Measurements from ENCODE around the gene ARMH3. TPM values are rescaled to one million over a fixed set of nuclear protein-coding genes. Genes with fewer than 3 reads are reported as not detected.

Gene ARMH3
- total RNA-seq, 1 experiment from 2014 or later, result 3.7 TPM

GRCh38 chr10:102072673-102073527 lies 16.9 kb upstream of the ARMH3 start:
- Histone ChIP-seq H3K4me2 (ENCODE audit: low read depth, low read length, poor library complexity, severe bottlenecking) (no peak overlapping the region), H3K79me2 (ENCODE audit: low read length) (peaks cover 4% of the 10 kb centered on the region; the same call in 1 of the 2 replicates), H3K9me2 (replicated peaks; ENCODE audit: insufficient read depth, low read length) (no peaks in the 10 kb centered on the region), H2AFZ (ENCODE audit: low read length) (no peak overlapping the region), H3K36me3 (ENCODE audit: insufficient read depth, low read length) (no peaks in the 10 kb centered on the region), H3K27ac (ENCODE audit: low read length) (no peak overlapping the region), H3K4me1 (ENCODE audit: low read length) (no peaks in the 10 kb centered on the region), H3K27me3 (ENCODE audit: low read length) (no peaks in the 10 kb centered on the region), H3K9me3 (ENCODE audit: low read length) (no peaks in the 10 kb centered on the region), H3K9ac (ENCODE audit: low read length) (no peak overlapping the region), H3K4me3 (ENCODE audit: low read length) (no peak overlapping the region), H4K20me1 (ENCODE audit: insufficient read depth, low read depth, low read length) (no peaks in the 10 kb centered on the region)
- peak; percentile 85 for DNase-seq

DNA sequence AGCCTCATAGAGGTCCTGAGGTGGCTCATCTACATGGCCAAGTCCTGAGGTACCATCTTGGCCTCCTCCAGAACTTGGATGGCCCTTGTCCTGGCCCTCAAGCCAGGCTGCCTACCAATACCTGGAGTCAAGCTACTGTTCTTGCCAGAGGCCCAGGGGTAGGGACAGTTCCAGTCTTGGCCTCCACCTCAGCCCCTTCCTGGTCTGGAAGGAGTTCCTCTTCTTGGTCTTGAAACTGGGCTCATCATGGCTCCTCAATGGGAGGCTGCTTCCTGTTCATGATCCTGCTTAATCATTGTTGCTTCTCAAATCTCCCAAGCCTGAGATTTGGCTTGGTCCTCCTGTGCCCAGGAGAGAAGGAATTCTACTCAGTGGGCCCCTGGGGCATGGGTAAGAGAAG lies 13.1 kb upstream of the ARMH3 start:
- no peak overlapping the region for H3K4me3 ChIP-seq (ENCODE audit: low read length)
- H3K36me3 ChIP-seq (ENCODE audit: insufficient read depth, low read length), result no peaks in the 10 kb centered on the region
- H3K4me1 ChIP-seq (ENCODE audit: low read length), result peaks cover 17% of the 10 kb centered on the region
- peaks cover 5% of the 10 kb centered on the region; the same call in 1 of the 2 replicates for H4K20me1 ChIP-seq (ENCODE audit: insufficient read depth, low read depth, low read length)
- no peak for DNase-seq
- H3K9me3 ChIP-seq (ENCODE audit: low read length), result no peaks in the 10 kb centered on the region
- H2AFZ ChIP-seq (ENCODE audit: low read length), result no peak overlapping the region
- peaks cover 26% of the 10 kb centered on the region for H3K79me2 ChIP-seq (ENCODE audit: low read length)
- H3K27ac ChIP-seq (ENCODE audit: low read length), result no peak overlapping the region
- no peaks in the 10 kb centered on the region for H3K27me3 ChIP-seq (ENCODE audit: low read length)
- H3K4me2 ChIP-seq (ENCODE audit: low read depth, low read length, poor library complexity, severe bottlenecking), result no peak overlapping the region
- no peaks in the 10 kb centered on the region for H3K9me2 ChIP-seq (replicated peaks; ENCODE audit: insufficient read depth, low read length)
- no peak overlapping the region for H3K9ac ChIP-seq (ENCODE audit: low read length)

DNA sequence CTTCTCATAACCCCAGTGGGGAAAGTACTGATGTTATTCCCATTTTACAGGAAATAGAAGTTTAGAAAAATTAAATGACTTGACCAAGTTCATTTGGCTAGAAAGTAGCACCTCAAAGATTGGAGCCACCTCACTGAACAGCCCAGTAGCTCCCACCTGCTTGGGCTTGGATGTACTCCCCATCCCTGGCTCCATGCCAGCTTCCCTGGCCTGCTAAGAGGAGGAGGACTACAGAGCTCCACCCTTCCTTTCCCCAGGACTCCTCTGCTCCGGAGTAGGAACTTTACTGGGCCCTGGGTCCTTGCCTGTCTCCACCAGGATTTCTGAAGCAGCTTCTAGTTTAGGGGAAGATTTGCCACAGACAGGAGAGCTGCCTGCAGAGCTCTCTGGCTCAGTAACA lies 12.2 kb upstream of the ARMH3 start:
- DNase-seq, result no peak
- no peak overlapping the region for H2AFZ ChIP-seq (ENCODE audit: low read length)
- peaks cover 5% of the 10 kb centered on the region; the same call in 1 of the 2 replicates for H4K20me1 ChIP-seq (ENCODE audit: insufficient read depth, low read depth, low read length)
- no peak overlapping the region for H3K9ac ChIP-seq (ENCODE audit: low read length)
- no peak overlapping the region for H3K27ac ChIP-seq (ENCODE audit: low read length)
- peaks cover 17% of the 10 kb centered on the region for H3K4me1 ChIP-seq (ENCODE audit: low read length)
- H3K9me3 ChIP-seq (ENCODE audit: low read length), result no peaks in the 10 kb centered on the region
- H3K27me3 ChIP-seq (ENCODE audit: low read length), result no peaks in the 10 kb centered on the region
- H3K79me2 ChIP-seq (ENCODE audit: low read length), result peaks cover 26% of the 10 kb centered on the region
- no peak overlapping the region for H3K4me2 ChIP-seq (ENCODE audit: low read depth, low read length, poor library complexity, severe bottlenecking)
- no peaks in the 10 kb centered on the region for H3K9me2 ChIP-seq (replicated peaks; ENCODE audit: insufficient read depth, low read length)
- H3K36me3 ChIP-seq (ENCODE audit: insufficient read depth, low read length), result no peaks in the 10 kb centered on the region
- no peak overlapping the region for H3K4me3 ChIP-seq (ENCODE audit: low read length)

DNA sequence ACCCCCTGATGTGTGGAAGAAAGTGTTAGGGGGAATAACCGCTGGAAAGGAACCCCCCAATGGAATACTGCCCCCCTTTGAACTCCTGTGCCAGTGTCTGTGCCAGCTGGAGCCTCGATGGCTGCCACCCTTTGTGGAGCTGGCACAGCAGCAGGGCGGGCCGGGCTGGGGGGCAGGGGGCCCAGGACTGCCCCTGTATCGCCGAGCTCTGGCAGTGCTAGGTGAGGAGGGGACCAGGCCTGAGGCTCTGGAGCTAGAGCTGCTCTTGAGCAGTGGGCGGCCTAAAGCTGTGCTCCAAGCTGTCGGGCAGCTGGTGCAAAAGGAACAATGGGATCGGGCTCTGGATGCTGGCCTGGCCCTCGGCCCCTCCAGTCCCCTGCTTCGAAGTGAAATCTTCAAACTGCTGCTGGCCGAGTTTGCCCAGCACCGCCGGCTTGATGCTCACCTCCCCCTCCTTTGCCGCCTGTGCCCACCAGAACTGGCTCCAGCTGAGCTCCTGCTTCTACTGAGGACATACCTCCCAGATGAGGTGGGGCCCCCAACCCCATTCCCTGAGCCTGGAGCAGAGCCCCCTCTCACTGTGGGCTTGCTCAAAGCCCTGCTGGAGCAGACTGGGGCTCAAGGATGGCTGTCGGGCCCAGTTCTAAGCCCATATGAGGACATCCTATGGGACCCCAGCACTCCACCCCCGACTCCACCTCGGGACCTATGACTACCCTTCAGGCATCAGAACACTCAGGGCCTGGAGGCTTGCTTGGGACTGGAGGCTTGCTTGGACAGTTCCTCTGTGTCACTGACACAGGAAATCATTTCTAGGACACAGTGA lies 11.3 kb upstream of the ARMH3 start:
- Histone ChIP-seq H3K27ac (ENCODE audit: low read length) (no peak overlapping the region), H3K4me3 (ENCODE audit: low read length) (no peak overlapping the region), H3K79me2 (ENCODE audit: low read length) (peaks cover 26% of the 10 kb centered on the region), H3K27me3 (ENCODE audit: low read length) (no peaks in the 10 kb centered on the region), H3K4me1 (ENCODE audit: low read length) (peaks cover 17% of the 10 kb centered on the region), H3K36me3 (ENCODE audit: insufficient read depth, low read length) (no peaks in the 10 kb centered on the region), H3K9ac (ENCODE audit: low read length) (peak overlapping the region; percentile 84; the same call in 1 of the 2 replicates), H4K20me1 (ENCODE audit: insufficient read depth, low read depth, low read length) (peaks cover 5% of the 10 kb centered on the region; the same call in 1 of the 2 replicates), H2AFZ (ENCODE audit: low read length) (no peak overlapping the region), H3K9me2 (replicated peaks; ENCODE audit: insufficient read depth, low read length) (no peaks in the 10 kb centered on the region), H3K9me3 (ENCODE audit: low read length) (no peaks in the 10 kb centered on the region), H3K4me2 (ENCODE audit: low read depth, low read length, poor library complexity, severe bottlenecking) (peak overlapping the region; percentile 71)
- no peak for DNase-seq

GRCh38 chr10:102066399-102067088 lies 10.6 kb upstream of the ARMH3 start:
- H3K4me1 ChIP-seq (ENCODE audit: low read length), result peaks cover 17% of the 10 kb centered on the region
- peaks cover 26% of the 10 kb centered on the region for H3K79me2 ChIP-seq (ENCODE audit: low read length)
- H3K27me3 ChIP-seq (ENCODE audit: low read length), result no peaks in the 10 kb centered on the region
- H3K9ac ChIP-seq (ENCODE audit: low read length), result peak overlapping the region; percentile 84
- H3K4me2 ChIP-seq (ENCODE audit: low read depth, low read length, poor library complexity, severe bottlenecking), result peak overlapping the region; percentile 71
- H3K27ac ChIP-seq (ENCODE audit: low read length), result peak overlapping the region; percentile 69; the same call in 1 of the 2 replicates
- H3K9me2 ChIP-seq (replicated peaks; ENCODE audit: insufficient read depth, low read length), result no peaks in the 10 kb centered on the region
- H3K9me3 ChIP-seq (ENCODE audit: low read length), result no peaks in the 10 kb centered on the region
- no peaks in the 10 kb centered on the region for H3K36me3 ChIP-seq (ENCODE audit: insufficient read depth, low read length)
- H3K4me3 ChIP-seq (ENCODE audit: low read length), result peak overlapping the region; percentile 82
- no peak for DNase-seq
- H4K20me1 ChIP-seq (ENCODE audit: insufficient read depth, low read depth, low read length), result peaks cover 5% of the 10 kb centered on the region; the same call in 1 of the 2 replicates
- no peak overlapping the region for H2AFZ ChIP-seq (ENCODE audit: low read length)

GRCh38 chr10:102065561-102066398 lies 9.8 kb upstream of the ARMH3 start:
- no peaks in the 10 kb centered on the region for H3K27me3 ChIP-seq (ENCODE audit: low read length)
- no peaks in the 10 kb centered on the region for H3K9me2 ChIP-seq (replicated peaks; ENCODE audit: insufficient read depth, low read length)
- peak overlapping the region; percentile 71 for H3K4me2 ChIP-seq (ENCODE audit: low read depth, low read length, poor library complexity, severe bottlenecking)
- H2AFZ ChIP-seq (ENCODE audit: low read length), result no peak overlapping the region
- H3K27ac ChIP-seq (ENCODE audit: low read length), result peak overlapping the region; percentile 69
- peak; percentile 54 for DNase-seq
- H4K20me1 ChIP-seq (ENCODE audit: insufficient read depth, low read depth, low read length), result peaks cover 5% of the 10 kb centered on the region; the same call in 1 of the 2 replicates
- peaks cover 17% of the 10 kb centered on the region for H3K4me1 ChIP-seq (ENCODE audit: low read length)
- H3K36me3 ChIP-seq (ENCODE audit: insufficient read depth, low read length), result no peaks in the 10 kb centered on the region
- peak overlapping the region; percentile 84 for H3K9ac ChIP-seq (ENCODE audit: low read length)
- no peaks in the 10 kb centered on the region for H3K9me3 ChIP-seq (ENCODE audit: low read length)
- peaks cover 26% of the 10 kb centered on the region for H3K79me2 ChIP-seq (ENCODE audit: low read length)
- H3K4me3 ChIP-seq (ENCODE audit: low read length), result peak overlapping the region; percentile 82

DNA sequence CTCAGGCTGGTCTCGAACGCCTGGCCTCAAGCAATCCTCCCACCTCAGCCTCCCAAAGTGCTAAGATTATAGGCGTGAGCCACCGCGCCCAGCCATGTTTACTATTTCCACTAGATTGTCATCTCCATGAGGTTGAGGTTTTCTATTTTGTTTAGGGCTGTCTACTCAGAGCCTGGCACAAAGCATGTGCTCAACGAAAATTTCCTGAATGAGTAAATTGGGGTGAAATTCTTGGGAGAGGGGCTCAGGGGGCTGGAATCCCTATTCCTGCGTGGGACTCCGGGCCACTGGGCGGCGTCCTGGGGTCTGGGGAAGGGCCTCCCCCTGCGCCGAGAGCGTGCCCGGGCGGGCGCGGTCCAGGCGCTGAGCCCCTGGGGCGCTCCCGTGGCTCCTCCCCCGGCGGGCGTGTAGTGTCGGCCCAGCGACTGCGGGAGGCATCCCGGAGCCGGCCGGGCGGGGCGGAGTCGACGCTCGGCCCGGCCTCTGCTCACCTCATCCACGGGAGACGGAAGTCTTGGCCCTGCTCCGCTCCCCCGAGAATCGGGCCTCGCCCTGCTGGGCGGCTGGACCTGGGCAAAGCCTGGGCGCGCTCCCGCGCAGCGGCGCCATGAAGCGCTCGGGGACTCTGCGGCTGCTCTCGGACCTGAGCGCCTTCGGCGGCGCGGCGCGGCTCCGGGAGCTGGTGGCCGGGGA lies 9.0 kb upstream of the ARMH3 start, which contains the start of gene HPS6:
HPS6 (plus strand) TSS at position 482 of the 693 bp plus-strand sequence; CDS start at position 608, 126 bp downstream.
- Histone ChIP-seq H3K27ac (ENCODE audit: low read length) (peak within 1 kb of the TSS; percentile 69), H3K4me3 (ENCODE audit: low read length) (peak within 1 kb of the TSS; percentile 82), H3K4me2 (ENCODE audit: low read depth, low read length, poor library complexity, severe bottlenecking) (peak within 1 kb of the TSS; percentile 71), H3K79me2 (ENCODE audit: low read length) (peaks cover 26% of the 10 kb centered on the region), H3K9ac (ENCODE audit: low read length) (peak within 1 kb of the TSS; percentile 84), H4K20me1 (ENCODE audit: insufficient read depth, low read depth, low read length) (peaks cover 5% of the 10 kb centered on the region; the same call in 1 of the 2 replicates), H3K4me1 (ENCODE audit: low read length) (peaks cover 17% of the 10 kb centered on the region), H3K36me3 (ENCODE audit: insufficient read depth, low read length) (no peaks in the 10 kb centered on the region), H3K9me3 (ENCODE audit: low read length) (no peaks in the 10 kb centered on the region), H3K9me2 (replicated peaks; ENCODE audit: insufficient read depth, low read length) (no peaks in the 10 kb centered on the region), H3K27me3 (ENCODE audit: low read length) (no peaks in the 10 kb centered on the region), H2AFZ (ENCODE audit: low read length) (peak within 1 kb of the TSS; percentile 43; the same call in 1 of the 2 replicates)
- peak; percentile 93 for DNase-seq

Measured in Karpas-422 (cell line).